IPS-18a (cell line): ENCODE measurements around the gene AHDC1.
"Not testable (repeated sequence)": the region's sequence is repeated elsewhere in the genome, so short reads cannot be mapped to it uniquely, and the experiment has no call there.

ENCODE experiments used
- H3K27ac ChIP-seq: one replicate; pipeline ENCODE4 v1.5.1; 2013; ENCODE audit warnings: low read length
- H3K27me3 ChIP-seq: one replicate; pipeline ENCODE4 v1.6.1; 2013; ENCODE audit warnings: mild to moderate bottlenecking, low read length; ENCODE audit not compliant: control insufficient read depth, insufficient read depth
- H3K36me3 ChIP-seq: one replicate; pipeline ENCODE4 v1.6.1; 2013; ENCODE audit warnings: low read depth, low read length; ENCODE audit not compliant: control insufficient read depth
- H3K4me1 ChIP-seq: one replicate; pipeline ENCODE4 v1.6.1; 2013; ENCODE audit warnings: low read depth, low read length; ENCODE audit not compliant: control insufficient read depth
- H3K4me3 ChIP-seq: one replicate; pipeline ENCODE4 v1.5.1; 2013; ENCODE audit warnings: low read length
- H3K9ac ChIP-seq: one replicate; pipeline ENCODE4 v1.6.1; 2013; ENCODE audit warnings: mild to moderate bottlenecking, low read length, moderate library complexity
- H3K9me3 ChIP-seq: one replicate; pipeline ENCODE4 v1.6.1; 2013; ENCODE audit warnings: low read depth, low read length; ENCODE audit not compliant: control insufficient read depth

Gene AHDC1

DNA sequence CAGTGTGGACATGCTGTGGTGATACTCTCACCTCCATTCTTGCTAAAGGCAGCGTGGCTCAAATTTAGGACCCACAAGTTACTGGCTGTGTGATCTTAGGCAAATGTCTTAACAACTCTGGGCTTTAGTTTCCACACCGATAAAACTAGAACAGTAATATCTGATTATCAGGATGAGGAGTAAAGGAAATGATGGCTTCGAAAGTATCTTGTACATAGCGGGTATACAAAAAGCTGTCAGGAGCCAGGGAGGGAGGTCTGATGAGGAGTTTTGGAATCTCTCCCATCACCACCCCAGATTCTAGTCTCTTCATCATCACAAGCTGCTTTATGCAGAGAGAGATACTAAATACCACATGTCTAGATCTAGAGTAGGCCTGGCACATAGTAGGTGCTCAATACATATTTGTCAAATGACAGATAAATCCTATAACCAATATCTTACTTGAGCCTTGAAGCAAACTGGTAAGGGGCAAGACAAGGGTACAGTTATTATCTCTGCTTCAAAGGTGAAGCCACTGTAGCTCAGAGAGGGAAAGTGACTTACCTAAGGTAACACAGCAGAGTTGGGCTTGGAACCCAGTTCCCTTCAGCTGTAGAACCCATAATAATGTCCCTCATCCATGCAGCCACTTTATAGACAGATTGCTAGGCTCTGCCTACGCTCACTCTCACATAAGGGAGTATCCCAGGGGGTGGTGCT, 40.6 kb upstream of the AHDC1 start:
- Histone ChIP-seq H3K4me3 (no peak overlapping the region), H3K4me1 (peaks cover 3% of the 10 kb centered on the region), H3K27ac (no peak overlapping the region), H3K9ac (no peak overlapping the region), H3K9me3 (no peaks in the 10 kb centered on the region), H3K36me3 (no peaks in the 10 kb centered on the region), H3K27me3 (no peaks in the 10 kb centered on the region)

DNA sequence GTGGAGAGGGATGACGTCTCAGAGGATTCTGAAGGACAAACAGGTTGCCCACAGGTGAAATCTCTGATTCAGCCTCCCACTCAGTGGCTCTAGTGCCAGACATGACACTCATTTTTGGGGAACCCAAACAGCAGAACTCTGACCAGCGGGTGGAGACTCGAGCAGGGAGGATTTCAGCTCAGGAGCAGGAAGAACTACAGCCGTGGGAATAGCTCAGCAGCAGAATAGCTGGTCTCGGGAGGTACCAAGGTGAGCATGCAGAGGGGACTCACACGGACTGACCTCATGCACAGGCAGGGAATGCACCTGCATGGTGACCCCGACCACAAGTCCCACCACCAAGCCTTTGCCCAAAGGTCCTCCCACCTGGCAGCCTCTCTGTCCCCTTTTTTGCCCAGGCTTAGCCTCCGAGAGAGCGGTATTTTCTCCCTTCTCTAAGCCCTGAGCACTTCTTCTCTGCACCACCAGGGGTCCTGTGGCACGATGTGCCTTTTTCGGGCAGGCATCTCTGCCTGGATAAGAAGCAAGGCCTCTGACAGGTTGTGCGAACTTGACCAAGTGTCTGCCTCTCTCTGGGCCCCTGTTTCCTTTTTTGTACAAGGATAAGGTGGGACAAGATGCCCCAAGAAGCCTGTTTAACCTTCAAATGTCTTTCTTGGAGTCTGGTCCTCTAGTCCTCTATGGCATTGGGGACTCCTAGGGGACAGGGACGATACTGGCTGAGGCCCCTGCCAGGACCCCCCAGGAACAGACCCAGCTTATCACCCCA, 39.8 kb upstream of the AHDC1 start:
- Histone ChIP-seq H3K36me3 (no peaks in the 10 kb centered on the region), H3K9me3 (no peaks in the 10 kb centered on the region), H3K4me3 (no peak overlapping the region), H3K27ac (no peak overlapping the region), H3K9ac (no peak overlapping the region), H3K27me3 (no peaks in the 10 kb centered on the region), H3K4me1 (peaks cover 3% of the 10 kb centered on the region)

DNA sequence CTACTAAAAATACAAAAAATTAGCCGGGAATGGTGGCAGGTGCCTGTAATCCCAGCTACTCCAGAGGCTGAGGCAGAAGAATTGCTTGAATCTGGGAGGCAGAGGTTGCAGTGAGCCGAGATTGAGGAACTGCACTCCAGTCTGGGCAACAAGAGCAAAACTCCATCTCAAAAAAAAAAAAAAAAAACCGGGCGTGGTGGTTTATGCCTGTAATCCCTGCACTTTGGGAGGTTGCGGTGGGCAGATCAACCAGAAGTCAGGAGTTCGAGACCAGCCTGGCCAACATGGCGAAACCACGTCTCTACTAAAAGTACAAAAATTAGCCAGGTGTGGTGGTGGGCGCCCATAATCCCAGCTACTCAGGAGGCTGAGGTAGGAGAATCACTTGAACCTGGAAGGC, 36.6 kb upstream of the AHDC1 start:
- H3K4me3 ChIP-seq, H3K27me3 ChIP-seq, H3K9ac ChIP-seq, H3K9me3 ChIP-seq, H3K4me1 ChIP-seq, H3K36me3 ChIP-seq, H3K27ac ChIP-seq: not testable (repeated sequence)

DNA sequence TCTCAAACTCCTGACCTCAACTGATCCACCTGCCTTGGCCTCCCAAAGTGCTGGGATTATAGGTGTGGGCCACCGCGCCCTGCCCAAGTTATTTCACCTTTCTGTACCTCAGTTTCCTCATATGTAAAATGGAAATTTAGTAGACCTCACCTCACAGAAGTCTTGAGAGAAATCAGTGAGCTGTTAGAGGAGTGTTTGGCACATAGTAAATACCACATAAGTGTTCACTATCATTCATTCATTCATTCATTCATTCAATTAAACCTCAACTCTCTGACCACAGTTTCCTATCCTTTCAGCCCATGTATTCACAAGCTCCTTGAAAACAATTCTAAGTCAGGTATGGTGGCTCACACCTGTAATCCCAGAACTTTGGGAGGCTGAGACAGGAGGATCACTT, 34.9 kb upstream of the AHDC1 start:
- H3K9ac ChIP-seq, result no peak overlapping the region
- H3K36me3 ChIP-seq, result no peaks in the 10 kb centered on the region
- peaks cover 21% of the 10 kb centered on the region for H3K27me3 ChIP-seq
- no peak overlapping the region for H3K4me3 ChIP-seq
- peaks cover 8% of the 10 kb centered on the region for H3K4me1 ChIP-seq
- H3K27ac ChIP-seq, result no peak overlapping the region
- H3K9me3 ChIP-seq, result no peaks in the 10 kb centered on the region

DNA sequence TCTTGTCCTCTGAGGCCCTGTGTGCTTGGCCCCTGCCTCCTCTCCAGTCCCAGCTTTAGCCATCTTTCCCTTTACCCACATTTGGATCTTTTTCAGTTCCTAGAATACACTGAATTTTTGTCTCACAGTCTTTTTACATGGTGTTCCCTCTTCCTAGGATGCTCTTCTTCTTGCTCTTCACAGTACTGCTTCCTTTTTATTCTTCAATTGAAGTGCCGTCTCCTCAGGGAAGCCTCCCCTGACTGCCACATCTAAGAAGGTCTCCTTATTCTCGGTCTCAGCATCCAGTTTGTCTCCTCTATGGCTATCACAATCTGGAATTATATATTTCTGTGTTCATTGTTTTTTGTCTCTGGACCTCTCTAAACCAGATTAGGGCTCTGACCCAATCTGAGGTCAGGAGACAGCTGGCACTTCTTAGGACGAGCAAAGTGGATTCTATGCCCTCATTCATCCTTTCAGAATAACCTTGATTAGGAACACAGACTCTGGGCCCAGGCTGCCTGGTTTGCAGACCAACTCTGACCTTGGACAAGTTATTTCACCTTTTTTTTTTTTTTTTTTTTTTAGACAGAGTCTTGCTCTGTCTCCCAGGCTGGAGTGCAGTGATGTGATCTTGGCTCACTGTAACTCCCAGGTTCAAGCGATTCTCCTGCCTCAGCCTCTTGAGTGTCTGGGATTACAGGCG, 34.2 kb upstream of the AHDC1 start:
- peaks cover 5% of the 10 kb centered on the region for H3K4me1 ChIP-seq
- H3K27ac ChIP-seq, result no peak overlapping the region
- H3K9me3 ChIP-seq, result no peaks in the 10 kb centered on the region
- H3K9ac ChIP-seq, result no peak overlapping the region
- peaks cover 27% of the 10 kb centered on the region for H3K27me3 ChIP-seq
- H3K36me3 ChIP-seq, result no peaks in the 10 kb centered on the region
- H3K4me3 ChIP-seq, result no peak overlapping the region

DNA sequence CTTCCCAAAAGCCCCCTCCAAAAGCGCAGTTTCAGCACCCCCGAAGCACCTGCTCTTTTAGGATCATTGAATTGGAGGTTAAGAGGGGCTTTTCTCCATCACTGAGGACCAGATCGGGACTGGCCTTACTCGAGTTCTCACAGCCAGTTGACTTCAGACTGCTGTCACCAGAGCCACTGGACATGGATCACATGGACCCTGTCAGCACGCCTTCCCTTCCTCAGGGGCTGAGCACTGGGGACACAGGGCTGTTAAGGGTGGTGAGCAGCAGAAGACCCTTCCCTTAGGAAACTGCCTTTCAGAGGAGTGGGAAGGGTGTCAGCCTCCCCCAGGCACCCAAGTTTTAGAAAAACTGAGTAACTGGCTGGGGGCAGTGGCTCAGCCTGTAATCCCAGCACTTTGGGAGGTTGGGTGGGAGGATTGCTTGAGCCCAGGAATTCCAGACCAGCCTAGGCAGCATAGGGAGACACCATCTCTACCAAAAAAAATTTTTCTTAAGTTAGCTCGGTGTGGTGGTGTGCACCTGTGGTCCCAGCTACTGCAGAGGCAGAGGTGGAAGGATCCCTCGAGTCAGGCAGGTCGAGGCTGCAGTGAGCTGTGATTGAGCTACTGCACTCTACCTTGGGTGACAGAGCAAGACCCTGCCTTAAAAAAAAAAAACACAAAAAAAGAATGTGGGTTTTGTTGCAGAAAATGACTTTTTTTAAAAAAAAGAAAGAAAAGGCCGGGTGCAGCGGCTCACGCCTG, 31.6 kb upstream of the AHDC1 start:
- H3K4me3 ChIP-seq, result no peak overlapping the region
- no peaks in the 10 kb centered on the region for H3K36me3 ChIP-seq
- H3K27me3 ChIP-seq, result peaks cover 36% of the 10 kb centered on the region
- H3K4me1 ChIP-seq, result peaks cover 5% of the 10 kb centered on the region
- no peaks in the 10 kb centered on the region for H3K9me3 ChIP-seq
- no peak overlapping the region for H3K9ac ChIP-seq
- no peak overlapping the region for H3K27ac ChIP-seq

DNA sequence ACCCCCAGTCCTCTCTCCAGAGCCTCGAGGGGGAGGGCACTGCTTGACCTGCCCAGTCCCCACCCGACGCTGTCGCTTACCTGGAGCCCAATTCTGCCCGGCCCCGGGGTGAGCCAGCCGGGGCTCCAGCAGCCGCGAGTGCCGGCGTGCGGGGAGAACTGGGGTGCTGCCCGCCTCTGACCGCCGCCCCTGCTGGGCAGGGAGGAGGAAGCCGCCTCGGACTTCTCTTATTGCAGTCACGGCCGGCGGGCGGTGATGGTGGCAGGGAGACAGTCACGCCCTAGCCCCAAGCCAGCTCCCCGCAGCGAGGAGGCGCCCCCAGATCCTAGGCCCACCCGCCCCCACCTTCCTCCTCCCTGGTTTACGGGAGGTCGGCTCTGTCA, 31.0 kb upstream of the AHDC1 start, which contains the start of gene FGR:
TSS of gene FGR (minus strand) at position 201 of the 383 bp plus-strand sequence. CDS start 11,269 bp downstream, outside the sequence.
- Histone ChIP-seq H3K27me3 (peaks cover 36% of the 10 kb centered on the region), H3K4me1 (peaks cover 5% of the 10 kb centered on the region), H3K4me3 (peak within 1 kb of the TSS; percentile 60), H3K27ac (no peak within 1 kb of the TSS), H3K9ac (peak within 1 kb of the TSS; percentile 44), H3K36me3 (no peaks in the 10 kb centered on the region), H3K9me3 (no peaks in the 10 kb centered on the region)

DNA sequence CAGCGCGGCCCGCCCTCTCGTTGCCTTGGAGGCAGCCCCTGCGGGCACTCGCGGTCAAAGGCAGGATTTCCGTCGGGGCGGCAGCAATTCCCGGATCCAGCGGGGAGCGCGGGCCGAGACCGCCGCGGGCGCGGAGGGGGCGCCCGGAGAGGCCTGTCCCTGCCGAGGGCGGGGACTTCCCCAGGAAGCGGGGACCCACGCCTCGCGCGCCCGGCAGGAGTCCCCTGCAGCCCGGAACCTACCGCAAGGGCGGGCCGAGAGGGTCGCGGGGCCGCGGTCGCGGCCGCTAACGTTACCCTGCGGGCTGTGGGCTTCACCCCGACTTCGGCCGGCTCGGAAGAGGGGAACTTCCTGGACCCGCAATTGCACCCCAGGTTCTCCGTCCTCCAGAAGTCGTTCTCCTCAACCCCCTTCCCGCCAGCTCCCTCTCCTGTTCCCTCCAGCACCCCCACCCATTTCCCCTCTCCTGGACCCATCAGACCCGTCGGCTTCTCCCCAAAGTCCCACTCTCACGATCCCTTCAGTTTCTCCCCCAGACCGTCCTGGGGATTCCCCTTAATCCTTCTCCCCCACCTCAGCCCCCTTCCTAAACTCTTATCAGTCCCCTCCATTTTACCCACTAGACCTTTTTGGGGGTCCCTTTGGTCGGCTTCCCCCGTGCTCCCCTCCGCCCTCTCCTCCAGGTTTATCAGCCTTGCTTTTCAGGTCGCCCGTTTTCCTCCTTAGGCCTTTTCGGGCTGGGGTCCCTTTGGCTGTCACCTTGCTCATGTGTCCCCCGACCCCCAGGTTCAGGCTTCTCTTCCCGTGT, 30.4 kb upstream of the AHDC1 start:
- Histone ChIP-seq H3K27me3 (peaks cover 36% of the 10 kb centered on the region), H3K9ac (peak overlapping the region; percentile 44), H3K36me3 (no peaks in the 10 kb centered on the region), H3K27ac (no peak overlapping the region), H3K4me3 (peak overlapping the region; percentile 60), H3K9me3 (no peaks in the 10 kb centered on the region), H3K4me1 (peaks cover 5% of the 10 kb centered on the region)

DNA sequence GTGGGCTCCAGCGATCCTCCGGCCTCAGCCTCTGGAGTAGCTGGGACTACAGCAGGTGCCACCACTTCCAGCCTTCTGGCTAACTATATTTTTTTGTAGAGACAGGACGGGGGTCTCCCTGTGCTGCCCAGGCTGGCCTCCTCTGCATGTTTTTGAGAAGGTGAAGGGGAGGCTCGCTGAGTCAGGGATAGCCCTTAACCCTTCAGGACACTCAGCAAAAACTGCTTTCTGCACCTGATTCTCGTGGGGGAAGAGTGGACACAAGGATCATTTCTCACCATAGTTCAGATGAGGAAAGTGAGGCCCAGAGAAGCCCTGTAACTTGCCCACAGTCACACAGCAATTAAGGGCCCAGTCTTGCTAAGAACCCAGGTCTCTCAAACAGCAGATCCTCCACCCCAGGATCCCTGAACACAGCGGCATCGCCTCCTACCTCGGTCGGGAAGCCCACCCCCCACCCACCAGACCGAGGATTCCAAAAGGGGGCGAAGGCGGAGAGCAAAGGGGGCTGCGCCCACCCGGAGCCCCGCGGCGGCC, 29.8 kb upstream of the AHDC1 start:
- no peaks in the 10 kb centered on the region for H3K9me3 ChIP-seq
- no peaks in the 10 kb centered on the region for H3K36me3 ChIP-seq
- H3K4me3 ChIP-seq, result peak overlapping the region; percentile 60
- peaks cover 12% of the 10 kb centered on the region for H3K4me1 ChIP-seq
- peaks cover 36% of the 10 kb centered on the region for H3K27me3 ChIP-seq
- H3K27ac ChIP-seq, result no peak overlapping the region
- peak overlapping the region; percentile 44 for H3K9ac ChIP-seq

DNA sequence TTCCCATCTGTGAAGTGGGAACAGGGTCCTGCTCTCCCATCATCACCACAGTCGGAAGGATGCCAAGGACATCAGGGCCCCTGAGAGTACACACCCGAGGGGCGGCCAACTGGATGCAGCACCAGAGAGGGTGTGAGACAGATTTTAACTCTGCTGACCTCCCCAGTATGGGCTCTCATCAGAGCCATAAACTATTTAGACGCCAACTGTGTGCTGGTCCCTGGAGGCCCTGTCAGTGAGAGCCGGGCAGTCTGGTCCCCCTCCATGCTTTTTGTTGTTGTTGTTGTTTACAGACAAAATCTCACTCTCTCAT, 29.3 kb upstream of the AHDC1 start:
- H3K27ac ChIP-seq, result no peak overlapping the region

More for the DNA sequence above, 29.3 kb upstream of the AHDC1 start:
- Histone ChIP-seq H3K27me3 (peaks cover 36% of the 10 kb centered on the region), H3K9ac (no peak overlapping the region), H3K4me1 (peaks cover 12% of the 10 kb centered on the region), H3K4me3 (no peak overlapping the region), H3K9me3 (no peaks in the 10 kb centered on the region), H3K36me3 (no peaks in the 10 kb centered on the region)
